NB4 (cell line): ENCODE measurements around the gene DEAF1.

ENCODE experiments used
- CTCF ChIP-seq: IDR thresholded peaks from one replicate; pipeline ENCODE4 v1.5.1; 2012; ENCODE audit warnings: low read depth, low read length
- MAX ChIP-seq: IDR thresholded peaks from 2 replicates; pipeline ENCODE4 v1.6.1; 2011; ENCODE audit warnings: low read depth, low read length
- MYC ChIP-seq: IDR thresholded peaks from 2 replicates; pipeline ENCODE4 v1.6.1; 2011; ENCODE audit warnings: low read depth, low read length
- POLR2A ChIP-seq: IDR thresholded peaks from 2 replicates; pipeline ENCODE4 v1.6.1; 2011; ENCODE audit warnings: mild to moderate bottlenecking; ENCODE audit not compliant: insufficient read length; ENCODE audit errors: extremely low read depth

- TF ChIP-seq CTCF (no peak), POLR2A (no peak), MYC (no peak), MAX (no peak)
These were observed 47.7 kb upstream of the DEAF1 start for GRCh38 chr11:742571-743201.
